Endothelial cell of umbilical vein (primary cell): ENCODE results near the gene TM9SF4. TPM values are rescaled to one million over a fixed set of nuclear protein-coding genes. Genes with fewer than 3 reads are reported as not detected.

ENCODE experiments used
- BruUV-seq: library from RNA; stranded (reverse); fragments of 400-500 nt; replicated peaks from 2 replicates; lab custom pipeline; 2021; lab: Mats Ljungman, UMichigan
- CTCF ChIA-PET: fragments of 300-600, 350-600 bp; sonication (Branson Sonifier 250); formaldehyde crosslinking; loops from one replicate; lab custom pipeline; 2021; ENCODE audit warnings: antibody characterized with exemption, inconsistent platforms; lab: Charles Lee
- POLR2A ChIA-PET: fragments of 300-600, 350-600 bp; sonication (Branson Sonifier 250); formaldehyde crosslinking; loops from one replicate; lab custom pipeline; 2021; ENCODE audit warnings: antibody characterized with exemption, inconsistent platforms; lab: Charles Lee
- DNase-seq: peaks from one replicate; pipeline ENCODE4 v3.0.0-alpha.2; 2011; ENCODE audit warnings: low read depth, low spot score
- FAIRE-seq: peaks from 2 replicates; lab custom pipeline; 2011; peaks lifted over from hg19 to GRCh38; lab: Jason Lieb, UNC
- H2AFZ ChIP-seq: 2 replicates; pipeline ENCODE4 v1.6.0; 2012; ENCODE audit warnings: low read depth, low read length, control low read depth, inconsistent platforms
- H3K27ac ChIP-seq: 2 replicates; pipeline ENCODE4 v1.5.1; 2011; ENCODE audit warnings: low read depth, mild to moderate bottlenecking, control low read depth, low read length, moderate library complexity; ENCODE audit not compliant: insufficient read depth
- H3K27me3 ChIP-seq, 2 experiments: 2 replicates each; pipeline versions ENCODE4 v1.6.0 to v1.6.1; 2011; ENCODE audit warnings: low read length in 2 of 2, mixed read lengths in 1 of 2; ENCODE audit not compliant: control insufficient read depth in 2 of 2, insufficient read depth in 2 of 2
- H3K36me3 ChIP-seq, 2 experiments: 2 replicates in 1 of 2; 3 replicates in 1 of 2; pipeline ENCODE4 v1.5.1; 2011; ENCODE audit warnings: low read length in 2 of 2, mild to moderate bottlenecking in 1 of 2, moderate library complexity in 1 of 2; ENCODE audit not compliant: control insufficient read depth in 2 of 2, insufficient read depth in 2 of 2; ENCODE audit errors: extremely low read depth in 1 of 2
- H3K4me1 ChIP-seq: 3 replicates; pipeline ENCODE4 v1.5.1; 2011; ENCODE audit warnings: mild to moderate bottlenecking, low read length; ENCODE audit not compliant: control insufficient read depth, insufficient read depth; ENCODE audit errors: extremely low read depth
- H3K4me2 ChIP-seq: 2 replicates; pipeline ENCODE4 v1.6.1; 2011; ENCODE audit warnings: low read length, control low read depth, mixed read lengths; ENCODE audit not compliant: insufficient read depth
- H3K4me3 ChIP-seq, 3 experiments: fragments of 200-600 bp in 1 of 3; sonication (generic), shearing (Covaris generic) in 1 of 3; replicated peaks in 1 of 3; 2 replicates each; pipeline ENCODE4 v1.5.1; 2011 to 2016; ENCODE audit warnings: control low read depth in 3 of 3, low read length in 3 of 3, mild to moderate bottlenecking in 2 of 3, inconsistent platforms in 1 of 3, low read depth in 1 of 3, moderate library complexity in 1 of 3; ENCODE audit not compliant: insufficient read depth in 1 of 3
- H3K79me2 ChIP-seq: 2 replicates; pipeline ENCODE4 v1.6.0; 2012; ENCODE audit warnings: low read length, inconsistent platforms; ENCODE audit not compliant: control insufficient read depth, insufficient read depth
- H3K9ac ChIP-seq: replicated peaks from 2 replicates; pipeline ENCODE3; 2011; ENCODE audit warnings: low read length, control low read depth; ENCODE audit not compliant: insufficient read depth; ENCODE audit errors: extremely low read depth
- H3K9me1 ChIP-seq: replicated peaks from 3 replicates; pipeline ENCODE4 v1.6.0; 2011; ENCODE audit warnings: mild to moderate bottlenecking, low read length; ENCODE audit not compliant: control insufficient read depth, insufficient read depth; ENCODE audit errors: extremely low read depth
- H3K9me3 ChIP-seq: replicated peaks from 2 replicates; pipeline ENCODE4 v1.5.1; 2012; ENCODE audit warnings: low read length, inconsistent platforms; ENCODE audit not compliant: control insufficient read depth, insufficient read depth
- H4K20me1 ChIP-seq: replicated peaks from 2 replicates; pipeline ENCODE3; 2011; ENCODE audit warnings: mild to moderate bottlenecking, low read length; ENCODE audit not compliant: control insufficient read depth, insufficient read depth; ENCODE audit errors: extremely low read depth
- CTCF ChIP-seq, 2 donors: IDR thresholded peaks; 1 replicate in 1 of 2; 2 replicates in 1 of 2; pipeline ENCODE4 v1.5.1; 2011; ENCODE audit warnings: low read length in 2 of 2, mild to moderate bottlenecking in 2 of 2, moderate library complexity in 2 of 2, control low read depth in 1 of 2, inconsistent platforms in 1 of 2, low read depth in 1 of 2; ENCODE audit not compliant: insufficient read depth in 1 of 2; ENCODE audit errors: extremely low read depth in 1 of 2
- EZH2 ChIP-seq: IDR thresholded peaks from 2 replicates; pipeline ENCODE4 v1.6.1; 2012; ENCODE audit warnings: borderline replicate concordance, low read depth, mild to moderate bottlenecking, moderate library complexity, low read length, inconsistent platforms; ENCODE audit not compliant: severe bottlenecking
- FOS ChIP-seq: IDR thresholded peaks from 2 replicates; pipeline ENCODE4 v1.6.1; 2011; ENCODE audit warnings: mild to moderate bottlenecking, low read length, moderate library complexity, borderline replicate concordance; ENCODE audit not compliant: insufficient read depth
- GATA2 ChIP-seq: IDR thresholded peaks from 2 replicates; pipeline ENCODE4 v1.7.0; 2011; ENCODE audit warnings: low read depth, mild to moderate bottlenecking, moderate library complexity, mixed read lengths, low read length; ENCODE audit not compliant: insufficient read length, insufficient read depth
- JUN ChIP-seq: IDR thresholded peaks from 2 replicates; pipeline ENCODE4 v1.6.1; 2011; ENCODE audit warnings: borderline replicate concordance, low read depth; ENCODE audit not compliant: insufficient read length, insufficient read depth
- MYC ChIP-seq: IDR thresholded peaks from one replicate; pipeline ENCODE4 v1.6.1; 2011; ENCODE audit warnings: mild to moderate bottlenecking, low read depth, low read length
- POLR2A ChIP-seq: IDR thresholded peaks from 2 replicates; pipeline ENCODE4 v1.6.1; 2012; ENCODE audit warnings: low read depth, mild to moderate bottlenecking, control low read depth, low read length
- POLR2AphosphoS5 ChIP-seq: IDR thresholded peaks from 2 replicates; pipeline ENCODE4 v1.6.1; 2012; ENCODE audit warnings: low read depth, mild to moderate bottlenecking, control low read depth, low read length, moderate library complexity; ENCODE audit not compliant: insufficient read depth
- dilution Hi-C: fragments of 300-500 bp; cut with MboI; formaldehyde crosslinking; loops from one replicate; pipeline ENCODE4 v1.15.0; 2019; ENCODE audit warnings: low sequenced_read_pairs; ENCODE audit not compliant: extremely low pct_ligation_motif_present
- intact Hi-C: fragments of 100-400 bp; cut with micrococcal nuclease; formaldehyde crosslinking; loops from one replicate; pipeline ENCODE4 v1.10.0; 2022
- polyA plus RNA-seq, 4 experiments: library from polyadenylated mRNA; depleted of rRNA in 3 of 4; stranded (reverse) in 3 of 4; unstranded in 1 of 4; fragments of >200 nt; gene quantifications; 2 replicates each; pipeline versions ENCODE4 v1.2.1 to v1.2.3, GENCODE V29; 2011 to 2012; ENCODE audit warnings: missing spikeins in 1 of 4
- total RNA-seq: library from RNA; stranded (reverse); gene quantifications from 2 replicates; pipeline ENCODE4 v1.2.3, GENCODE V29; 2021

The TM9SF4 gene
- total and polyA plus RNA-seq, 2 donors (not counting 3 experiments of a cell fraction or from before 2014, with no cell fraction given) = 46.4 to 61.9 TPM

- dilution Hi-C loops = no loop called here
Measured at GRCh38 chr20:32130352-32130751, 20.8 kb downstream of the TM9SF4 start.

More at GRCh38 chr20:32130352-32130751, 20.8 kb downstream of the TM9SF4 start:
- no TSS peak for BruUV-seq
- Histone ChIP-seq H3K79me2 (peaks cover 40% of the 10 kb centered on the region), H3K4me3 (no peak overlapping the region), H4K20me1 (no peaks in the 10 kb centered on the region), H3K27ac (no peak overlapping the region), H3K27me3 (no peaks in the 10 kb centered on the region), H3K4me1 (no peaks in the 10 kb centered on the region), H2AFZ (no peak overlapping the region), H3K4me2 (no peak overlapping the region), H3K9me1 (no peaks in the 10 kb centered on the region), H3K9ac (no peak overlapping the region), H3K9me3 (no peaks in the 10 kb centered on the region), H3K36me3 (peaks cover 0 to 8% of the 10 kb centered on the region in 2 experiments)
- TF ChIP-seq MYC = no peak
- TF ChIP-seq JUN = no peak
- TF ChIP-seq POLR2AphosphoS5 = no peak
- no peak for TF ChIP-seq EZH2
- no peak for TF ChIP-seq GATA2
- TF ChIP-seq FOS = no peak
- no peak for TF ChIP-seq POLR2A
- no peak for TF ChIP-seq CTCF (IDR thresholded peaks at IDR 0.05; ENCODE audit: extremely low read depth in 1 of 2, insufficient read depth in 1 of 2, low read depth in 1 of 2, low read length in 2 of 2)
- DNase-seq = no peak
- POLR2A ChIA-PET = no interaction called here
- CTCF ChIA-PET = no interaction called here
- no peak for FAIRE-seq
- intact Hi-C loops = no loop called here
